Mesenteric fat pad (tissue), 1 donor: ENCODE measurements around the gene CRYL1. TPM values are rescaled to one million over a fixed set of nuclear protein-coding genes. Genes with fewer than 3 reads are reported as not detected.

Experiments
- microRNA-seq: library from miRNA; unstranded; fragments of <30 nt; microRNA quantifications from one replicate; pipeline ENCODE4 v1.2.0, GENCODE V29; 2020; ENCODE audit warnings: borderline number of aligned reads
- total RNA-seq: library from RNA; stranded (reverse); fragmentation: NEBNext Ultra II Directional; extraction: Animal tissue kit (Norgen Biotek cat#: 25700); gene quantifications from one replicate; pipeline ENCODE4 v1.2.1, GENCODE V29; 2021
- donor health status: DM: yes; HTN: yes; CAD: no.

The CRYL1 gene
- total RNA-seq, 1 donor from 2014 or later, result 31.0 TPM

Small RNA genes lying within 50 kb of the gene (microRNA-seq; reads per million reads assigned to microRNA genes)
- gene MIR4499, result not detected

Other genes with a start within 250 kb of the CRYL1 start
- 13.4 TPM for gene IFT88, start 41.3 kb upstream of the CRYL1 start, total RNA-seq
- gene IL17D, start 177.8 kb upstream of the CRYL1 start, total RNA-seq, result 2.2 TPM
- 9.0 TPM for gene EEF1AKMT1, start 248.1 kb upstream of the CRYL1 start, total RNA-seq